GM12875 (cell line): ENCODE data around the gene CD8B2.
"Not testable (repeated sequence)": the region's sequence is repeated elsewhere in the genome, so short reads cannot be mapped to it uniquely, and the experiment has no call there.

Experiments used
- H3K4me3 ChIP-seq: one replicate; pipeline ENCODE4 v1.5.1; 2011; ENCODE audit warnings: low read depth, low read length, control low read depth

CD8B2 gene

GRCh38 chr2:106486551-106487385, at the start of gene CD8B2:
Gene CD8B2 (plus strand): TSS chr2:106487364. CDS start chr2:106487427, 63 bp downstream.
- not testable (repeated sequence) for H3K4me3 ChIP-seq

- not testable (repeated sequence) for H3K4me3 ChIP-seq
Observed at GRCh38 chr2:106461882-106462281, 25.3 kb upstream of the CD8B2 start.

GRCh38 chr2:106467516-106467915, 19.6 kb upstream of the CD8B2 start:
- H3K4me3 ChIP-seq = not testable (repeated sequence)

GRCh38 chr2:106468107-106468506, 19.1 kb upstream of the CD8B2 start, which contains the start of gene RGPD3:
Gene RGPD3 (minus strand): TSS chr2:106468413. CDS start chr2:106468288, 125 bp downstream.
- H3K4me3 ChIP-seq = not testable (repeated sequence)

GRCh38 chr2:106470658-106471057, 16.5 kb upstream of the CD8B2 start:
- not testable (repeated sequence) for H3K4me3 ChIP-seq

GRCh38 chr2:106477647-106478046, 9.5 kb upstream of the CD8B2 start:
- not testable (repeated sequence) for H3K4me3 ChIP-seq

- H3K4me3 ChIP-seq = not testable (repeated sequence)
Observed at GRCh38 chr2:106479563-106479962, 7.6 kb upstream of the CD8B2 start.

- H3K4me3 ChIP-seq = not testable (repeated sequence)
Observed at GRCh38 chr2:106487386-106488191, 425 bp downstream of the CD8B2 start.

GRCh38 chr2:106489701-106490100, 2.5 kb downstream of the CD8B2 start:
- H3K4me3 ChIP-seq = not testable (repeated sequence)

GRCh38 chr2:106492399-106492798, 5.2 kb downstream of the CD8B2 start:
- H3K4me3 ChIP-seq = not testable (repeated sequence)

- not testable (repeated sequence) for H3K4me3 ChIP-seq
Observed at GRCh38 chr2:106492913-106493312, 5.7 kb downstream of the CD8B2 start.

- H3K4me3 ChIP-seq = not testable (repeated sequence)
Observed at GRCh38 chr2:106498549-106498948, 11.4 kb downstream of the CD8B2 start.

GRCh38 chr2:106500350-106500749, 13.2 kb downstream of the CD8B2 start:
- H3K4me3 ChIP-seq = not testable (repeated sequence)

- H3K4me3 ChIP-seq = not testable (repeated sequence)
Observed at GRCh38 chr2:106502351-106502750, 15.2 kb downstream of the CD8B2 start.

GRCh38 chr2:106504192-106504591, 17.0 kb downstream of the CD8B2 start:
- H3K4me3 ChIP-seq = not testable (repeated sequence)

- not testable (repeated sequence) for H3K4me3 ChIP-seq
Observed at GRCh38 chr2:106504787-106505186, 17.6 kb downstream of the CD8B2 start.

- not testable (repeated sequence) for H3K4me3 ChIP-seq
Observed at GRCh38 chr2:106506002-106506687, 19.0 kb downstream of the CD8B2 start.

- not testable (repeated sequence) for H3K4me3 ChIP-seq
Observed at GRCh38 chr2:106508660-106509373, 21.7 kb downstream of the CD8B2 start.

GRCh38 chr2:106509374-106509770, 22.2 kb downstream of the CD8B2 start:
- not testable (repeated sequence) for H3K4me3 ChIP-seq

- H3K4me3 ChIP-seq = not testable (repeated sequence)
Observed at GRCh38 chr2:106510791-106511190, 23.6 kb downstream of the CD8B2 start.
